ENCODE results near the gene KRT33A.
A peak's percentile ranks its signal among the peaks of the same experiment; 100 is the strongest.
"Not testable (repeated sequence)": the region's sequence is repeated elsewhere in the genome, so short reads cannot be mapped to it uniquely, and the experiment has no call there.

The KRT33A gene

DNA sequence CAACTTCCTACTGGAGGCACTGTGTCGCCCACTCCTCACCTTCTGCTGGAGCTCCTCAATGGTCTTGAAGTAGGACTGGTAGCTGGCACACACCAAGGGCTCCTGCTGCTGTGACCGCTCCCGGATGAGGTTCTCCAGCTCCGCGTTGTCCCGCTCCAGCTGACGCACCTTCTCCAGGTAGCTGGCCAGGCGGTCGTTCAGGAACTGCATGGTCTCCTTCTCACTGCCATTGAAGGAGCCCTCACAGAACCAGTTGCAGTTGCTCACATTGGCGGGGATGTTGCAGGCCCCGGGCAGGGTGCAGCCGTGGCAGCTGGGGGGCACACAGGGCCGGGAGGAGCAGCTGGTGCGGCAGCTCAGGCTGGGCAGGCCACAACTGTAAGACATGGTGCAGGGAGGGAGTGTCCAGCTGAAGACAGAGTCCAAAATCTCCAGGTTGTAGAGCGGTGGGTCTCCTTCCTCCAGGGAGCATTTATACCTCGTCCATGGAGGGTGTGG is at the start of gene KRT33A:
TSS of gene KRT33A (minus strand) at position 448 of the 498 bp plus-strand sequence. CDS start at position 387, 61 bp downstream.
- DNase-seq (ENCODE audit: low read depth in 2 of 2): not testable (repeated sequence)

DNA sequence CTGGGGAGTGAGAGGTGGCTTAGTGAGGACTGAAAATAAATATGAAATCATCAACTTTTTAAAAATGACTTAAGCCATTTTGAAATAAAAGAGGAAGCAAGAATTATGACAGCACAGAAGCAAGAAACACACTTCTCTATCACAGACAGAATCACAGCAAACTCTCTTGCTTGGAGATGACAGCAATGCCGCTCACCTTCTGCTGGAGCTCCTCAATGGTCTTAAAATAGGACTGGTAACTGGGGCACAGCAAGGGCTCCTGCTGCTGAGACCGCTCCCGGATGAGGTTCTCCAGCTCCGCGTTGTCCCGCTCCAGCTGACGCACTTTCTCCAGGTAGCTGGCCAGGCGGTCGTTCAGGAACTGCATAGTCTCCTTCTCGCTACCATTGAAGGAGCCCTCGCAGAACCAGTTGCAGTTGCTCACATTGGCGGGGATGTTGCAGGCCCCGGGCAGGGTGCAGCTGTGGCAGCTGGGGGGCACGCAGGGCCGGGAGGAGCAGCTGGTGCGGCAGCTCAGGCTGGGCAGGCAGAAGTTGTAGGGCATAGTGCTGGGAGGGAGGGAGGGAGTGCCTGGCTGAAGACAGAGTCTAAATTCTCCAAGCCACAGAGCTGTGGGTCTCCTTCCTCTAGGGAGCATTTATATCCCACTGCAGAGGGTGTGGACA is 46.5 kb upstream of the KRT33A start, which contains the start of gene KRT31:
TSS of gene KRT31 (minus strand) at position 613 of the 665 bp plus-strand sequence. CDS start at position 544, 69 bp downstream.
- no peak for DNase-seq (ENCODE audit: low read depth in 2 of 2)

DNA sequence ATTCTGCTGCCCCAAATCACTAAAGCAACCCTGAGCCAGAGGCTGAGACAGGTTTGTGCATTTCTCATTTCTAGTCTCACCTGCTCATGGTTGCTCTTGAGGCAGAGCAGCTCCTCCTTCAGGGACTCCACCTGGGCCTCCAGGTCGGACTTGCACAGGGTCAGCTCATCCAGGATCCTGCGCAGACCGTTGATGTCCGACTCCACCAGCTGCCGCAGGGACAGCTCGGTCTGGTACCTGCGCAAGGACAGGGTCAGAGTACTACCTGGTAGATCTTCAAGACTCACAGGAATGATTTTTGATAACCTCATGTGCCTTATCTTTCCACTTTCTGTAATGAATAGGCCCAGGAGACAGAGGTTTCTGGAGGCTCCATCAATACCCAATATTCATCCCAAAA is 45.7 kb upstream of the KRT33A start:
- DNase-seq (ENCODE audit: low read depth in 2 of 2): no peak

DNA sequence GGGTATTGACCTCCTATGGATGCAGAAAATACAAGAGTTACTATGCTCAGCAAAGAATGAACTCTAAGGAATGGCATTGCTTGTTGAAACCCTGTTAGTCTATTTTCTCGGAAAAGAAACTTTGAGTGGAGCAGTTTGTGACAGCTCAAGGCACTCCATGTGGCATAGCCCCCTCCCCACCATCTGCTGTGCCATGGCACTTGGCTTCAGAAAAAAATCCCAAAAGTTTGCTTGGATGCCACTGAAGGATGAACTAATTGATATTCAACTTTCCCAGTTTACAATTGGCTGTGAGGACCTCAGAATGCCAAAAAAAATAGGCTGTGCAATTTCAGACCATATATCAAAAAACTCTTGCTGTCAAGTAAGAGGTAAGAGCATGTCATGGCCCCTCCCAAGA is 45.0 kb upstream of the KRT33A start:
- no peak for DNase-seq (ENCODE audit: low read depth in 2 of 2)

DNA sequence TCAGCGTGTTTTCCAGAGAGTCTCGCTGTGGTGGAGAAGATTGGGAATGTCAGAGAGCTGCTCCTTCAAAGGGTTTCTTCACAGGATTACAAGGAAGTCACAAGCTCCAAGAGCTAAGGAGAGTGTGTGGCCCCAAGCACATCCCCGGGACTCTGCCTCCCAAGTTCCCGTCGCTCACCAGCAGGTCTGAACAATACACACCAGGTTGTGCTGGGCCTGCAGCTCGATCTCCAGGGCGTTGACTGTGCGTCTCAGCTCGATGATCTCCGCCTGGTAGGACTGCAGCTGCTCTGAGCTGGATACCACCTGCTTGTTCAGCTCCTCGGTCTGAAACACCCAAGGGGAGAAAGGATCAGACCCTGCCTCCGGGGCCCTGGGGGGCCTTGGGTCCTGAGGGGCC is 44.4 kb upstream of the KRT33A start:
- not testable (repeated sequence) for DNase-seq (ENCODE audit: low read depth in 2 of 2)

DNA sequence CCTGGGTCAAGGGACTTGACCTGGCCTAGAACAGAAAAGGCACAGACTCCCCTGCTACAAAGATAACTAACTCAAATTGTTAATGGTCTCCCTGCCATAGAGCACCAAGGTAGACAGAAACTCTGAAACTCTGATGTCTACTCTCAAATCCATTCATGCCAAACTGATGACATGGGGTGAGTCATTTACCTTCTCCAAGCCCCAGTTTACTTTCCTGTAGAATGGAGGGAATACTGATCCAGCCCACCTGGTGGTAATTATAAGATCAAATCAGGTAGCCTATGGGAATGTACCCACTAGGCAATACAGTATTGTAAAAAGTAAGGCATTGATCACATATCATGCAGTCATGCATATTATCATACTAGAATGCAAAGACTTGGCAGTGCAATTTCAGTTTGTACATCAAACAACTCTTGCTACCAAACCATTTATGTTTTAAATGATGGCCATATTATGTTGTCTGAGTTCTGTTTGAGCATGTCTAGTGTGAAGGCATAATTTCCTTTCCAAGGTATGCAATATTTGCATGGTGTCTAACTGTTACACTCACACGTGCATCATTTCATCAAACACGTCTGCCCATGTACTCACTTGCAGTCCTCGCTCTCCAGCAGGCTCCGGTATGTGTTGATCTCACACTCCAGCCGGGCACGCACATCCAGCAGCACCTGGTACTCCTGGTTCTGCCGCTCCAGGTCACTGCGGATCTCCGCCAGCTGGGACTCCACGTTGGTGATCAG is 43.8 kb upstream of the KRT33A start:
- no peak for DNase-seq (ENCODE audit: low read depth in 2 of 2)

DNA sequence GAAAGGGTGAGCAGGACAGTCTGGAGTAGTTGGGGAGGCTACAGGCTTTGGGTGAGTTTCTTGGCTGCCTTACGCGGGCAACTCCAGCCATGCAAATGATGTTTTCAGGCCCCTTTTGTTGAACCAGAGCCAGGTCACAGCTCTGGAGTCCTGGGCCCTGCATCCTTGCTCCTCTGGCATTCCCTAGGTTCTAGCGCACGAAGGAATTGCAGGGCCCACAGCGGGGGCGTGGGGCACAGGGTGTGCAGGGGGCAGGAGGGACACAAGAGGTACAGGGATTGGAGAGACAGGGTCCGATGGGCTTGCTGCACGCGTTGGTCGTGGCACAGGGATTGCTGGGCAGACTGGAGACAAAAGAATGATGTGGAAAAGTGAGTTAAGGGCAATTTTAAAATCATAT is 43.2 kb upstream of the KRT33A start:
- DNase-seq (ENCODE audit: low read depth in 2 of 2): no peak

DNA sequence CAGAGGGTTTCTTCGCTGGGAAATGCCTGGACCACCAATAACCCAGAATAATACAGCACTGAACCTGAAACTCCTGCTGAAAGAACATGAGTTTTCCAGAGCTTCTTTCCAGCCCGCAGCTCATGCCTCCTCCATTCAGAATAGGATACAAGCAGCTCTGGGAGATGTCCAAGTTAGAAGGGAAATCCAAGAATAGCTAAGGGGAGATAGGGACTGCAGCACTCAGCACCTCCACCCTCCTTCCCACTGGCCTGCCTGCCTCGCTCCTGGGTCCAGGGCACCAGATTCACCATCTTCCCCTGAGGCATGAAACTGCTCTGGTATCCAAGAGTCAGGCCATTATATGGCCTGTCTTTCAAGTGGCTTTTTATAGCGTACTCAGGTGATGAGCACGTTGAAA is 42.7 kb upstream of the KRT33A start:
- DNase-seq (ENCODE audit: low read depth in 2 of 2): no peak

DNA sequence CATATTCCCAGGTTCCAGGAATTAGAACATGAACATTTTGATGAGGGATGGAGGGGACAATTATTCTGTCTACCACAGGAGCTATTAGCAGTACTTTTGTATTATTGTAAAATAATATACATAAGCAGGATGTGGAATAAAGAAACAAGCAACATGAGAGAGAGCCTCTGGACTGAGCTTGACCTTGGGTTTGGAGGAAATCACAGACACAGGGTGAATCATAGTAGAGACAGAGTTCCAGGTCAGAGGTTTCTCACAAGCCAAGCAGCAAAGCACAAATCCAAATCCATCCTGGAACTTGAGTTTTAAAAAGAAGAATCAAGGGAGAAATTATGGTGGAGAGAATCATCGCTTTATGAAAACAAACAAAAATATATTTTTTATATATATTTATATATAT is 41.6 kb upstream of the KRT33A start:
- no peak for DNase-seq (ENCODE audit: low read depth in 2 of 2)

DNA sequence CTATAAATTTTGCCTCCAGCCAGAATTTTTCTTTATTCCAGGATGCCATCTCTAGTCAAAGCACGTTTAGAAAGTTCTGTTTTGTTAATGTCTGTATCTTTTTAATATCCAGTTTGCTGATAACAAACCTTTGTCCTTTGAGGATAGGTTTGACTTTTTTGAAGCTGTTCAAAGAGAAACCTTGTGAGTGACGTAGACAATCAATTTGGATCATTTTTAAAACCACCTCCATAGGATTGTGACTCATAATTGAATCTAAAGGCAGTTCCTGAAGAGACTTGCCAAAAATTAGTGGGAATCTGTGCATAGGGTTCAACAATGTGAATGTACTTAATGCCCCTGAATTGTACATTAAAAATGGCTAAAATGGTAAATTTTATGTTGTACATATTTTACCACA is 40.9 kb upstream of the KRT33A start:
- DNase-seq (ENCODE audit: low read depth in 2 of 2): no peak

DNA sequence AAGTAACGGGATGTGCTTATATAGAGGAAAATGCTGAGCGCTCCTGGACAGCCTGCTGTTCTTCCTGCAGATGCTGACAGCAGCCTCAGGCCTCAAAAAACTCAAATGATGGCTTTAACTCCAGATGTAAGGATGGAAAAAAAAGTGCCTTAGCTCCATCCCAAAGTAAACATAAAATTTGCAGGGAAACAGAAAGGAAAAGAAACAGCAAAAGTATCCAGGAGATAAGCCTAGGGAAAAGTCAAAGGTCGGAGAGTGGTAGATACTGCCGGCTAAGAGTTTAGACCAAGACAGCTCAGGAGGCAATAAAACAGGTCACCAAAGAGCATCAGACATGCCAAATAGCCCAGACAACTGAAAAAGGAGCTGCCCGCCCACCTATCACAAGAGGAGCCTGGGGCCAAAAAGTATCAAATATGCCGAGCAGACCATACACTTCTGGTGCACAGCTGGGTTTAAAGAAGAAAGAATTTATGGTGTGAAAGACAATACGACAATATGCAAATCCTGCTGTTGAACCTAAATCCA is 39.8 kb upstream of the KRT33A start:
- no peak for DNase-seq (ENCODE audit: low read depth in 2 of 2)

DNA sequence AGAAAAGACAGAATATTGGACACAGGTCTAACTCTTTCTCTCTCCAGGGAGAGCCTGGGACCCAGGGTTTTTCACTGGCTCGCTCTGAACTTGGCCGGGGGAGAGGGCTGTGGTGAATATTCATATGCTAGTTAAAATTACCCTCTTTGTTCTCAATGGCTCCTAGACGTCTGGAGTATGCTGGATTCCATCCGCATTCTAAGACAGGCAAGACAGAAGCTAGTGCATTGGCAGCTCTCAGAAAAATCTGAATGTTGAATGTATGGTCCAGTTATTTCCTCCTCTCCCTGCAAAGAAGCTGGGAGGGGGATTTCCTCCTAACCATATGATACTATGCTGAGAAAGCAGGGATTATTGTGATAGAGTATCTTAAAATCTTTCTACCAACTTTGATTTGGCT is 37.0 kb upstream of the KRT33A start:
- no peak for DNase-seq (ENCODE audit: low read depth in 2 of 2)

DNA sequence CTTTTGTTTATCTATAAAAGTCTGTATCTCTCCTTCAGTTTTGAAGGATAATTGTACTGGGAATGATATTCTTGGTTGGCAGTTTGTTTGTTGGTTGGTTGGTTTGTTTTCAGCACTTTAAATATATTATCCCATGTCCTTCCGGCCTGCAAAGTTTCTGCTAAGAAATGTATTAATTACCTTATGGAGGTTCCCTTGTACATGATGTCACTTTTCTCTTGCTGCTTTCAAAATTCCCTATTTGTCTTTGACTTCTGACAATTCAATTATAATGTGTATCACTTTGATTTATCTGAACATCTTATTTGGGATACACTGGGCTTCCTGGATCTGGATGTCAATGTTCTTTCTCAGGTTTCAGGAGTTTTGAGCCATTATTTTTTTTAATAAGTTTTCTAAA is 35.6 kb upstream of the KRT33A start:
- DNase-seq (ENCODE audit: low read depth in 2 of 2): no peak

DNA sequence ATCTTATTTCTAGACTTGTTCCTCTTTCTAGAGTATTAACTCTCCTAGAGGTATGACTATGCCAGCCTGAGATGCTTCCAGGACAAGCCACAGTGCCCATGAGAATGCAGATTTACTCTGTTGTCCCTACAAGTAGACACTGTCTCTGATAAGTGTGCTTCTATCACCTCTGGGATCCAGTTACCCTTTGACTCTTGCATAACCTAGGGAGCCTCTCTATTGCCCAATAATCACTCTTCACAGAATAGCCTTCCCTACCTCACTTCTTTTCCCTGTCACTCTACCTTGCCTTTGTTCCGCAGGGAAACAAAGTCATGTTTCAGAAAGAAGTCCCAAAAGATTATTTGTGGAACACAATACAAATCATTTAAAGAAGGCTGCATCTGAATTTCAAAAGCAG is 33.1 kb upstream of the KRT33A start:
- DNase-seq (ENCODE audit: low read depth in 2 of 2): no peak

DNA sequence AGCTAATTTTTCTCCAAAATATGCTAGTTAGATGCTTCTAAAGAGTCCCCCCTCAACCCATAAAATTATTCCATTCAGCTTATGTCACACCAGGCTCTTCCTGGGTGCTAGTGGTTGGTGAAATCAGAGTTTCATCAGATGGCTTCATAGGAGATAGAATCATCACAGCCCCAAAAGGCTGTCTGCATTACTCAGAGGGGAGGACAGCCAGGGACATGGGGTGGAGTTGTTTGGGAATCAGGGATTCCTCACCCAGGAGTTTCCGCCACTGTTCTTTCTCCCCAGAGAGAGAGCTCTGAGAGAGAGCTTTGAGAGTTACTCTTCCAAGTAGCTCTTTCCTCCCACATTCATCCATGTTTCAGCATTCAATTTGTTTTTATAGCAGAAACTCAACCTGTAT is 31.8 kb upstream of the KRT33A start:
- no peak for DNase-seq (ENCODE audit: low read depth in 2 of 2)

DNA sequence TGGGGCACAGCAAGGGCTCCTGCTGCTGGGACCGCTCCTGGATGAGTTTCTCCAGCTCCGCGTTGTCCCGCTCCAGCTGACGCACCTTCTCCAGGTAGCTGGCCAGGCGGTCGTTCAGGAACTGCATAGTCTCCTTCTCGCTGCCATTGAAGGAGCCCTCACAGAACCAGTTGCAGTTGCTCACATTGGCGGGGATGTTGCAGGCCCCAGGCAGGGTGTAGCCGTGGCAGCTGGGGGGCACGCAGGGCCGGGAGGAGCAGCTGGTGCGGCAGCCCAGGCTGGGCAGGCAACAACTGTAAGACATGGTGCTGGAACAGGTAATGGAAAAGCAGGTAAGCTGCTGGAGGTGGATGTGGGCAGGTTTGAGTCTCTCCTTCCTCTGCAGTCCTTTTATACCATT is 31.3 kb upstream of the KRT33A start, which contains the start of gene KRT34:
TSS of gene KRT34 (minus strand) at position 364 of the 400 bp plus-strand sequence. CDS start at position 304, 60 bp downstream.
- DNase-seq (ENCODE audit: low read depth in 2 of 2): not testable (repeated sequence)

DNA sequence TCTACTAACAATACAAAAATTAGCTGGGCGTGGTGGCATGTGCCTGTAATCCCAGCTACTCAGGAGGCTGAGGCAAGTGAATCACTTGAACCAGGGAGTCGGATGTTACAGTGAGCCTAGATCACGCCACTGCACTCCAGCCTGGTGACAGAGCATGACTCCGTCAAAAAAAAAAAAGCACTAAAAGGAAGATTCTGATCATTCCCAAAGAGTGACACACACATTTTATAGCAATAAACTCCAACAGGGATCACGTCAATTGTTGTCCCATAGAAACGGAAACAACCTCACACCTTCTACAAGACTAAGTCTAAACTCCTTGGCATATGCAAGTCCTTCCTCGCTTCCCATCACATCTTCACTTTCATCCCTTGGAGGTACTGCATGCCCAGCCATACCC is 29.5 kb upstream of the KRT33A start:
- DNase-seq (ENCODE audit: low read depth in 2 of 2): peak in 1 of 2 experiments; percentile 53

DNA sequence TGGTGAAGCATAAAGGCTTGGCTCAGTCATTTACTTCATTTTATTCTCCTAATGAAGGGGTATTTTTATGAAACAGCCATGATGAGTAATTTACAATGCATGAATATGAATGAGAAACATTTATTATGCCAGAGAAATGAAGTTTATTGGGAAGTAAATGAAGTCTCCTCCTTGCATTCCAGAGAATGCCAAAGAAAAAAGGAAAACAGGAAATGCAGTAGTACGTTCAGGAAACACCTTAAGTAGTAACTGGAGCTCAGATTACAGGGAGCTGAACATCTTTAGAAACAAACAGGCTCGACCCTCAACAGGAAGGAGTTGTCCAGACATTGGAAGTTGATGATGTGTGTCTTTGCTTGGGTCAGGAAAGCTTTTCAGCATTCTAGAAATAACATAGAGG is 26.9 kb upstream of the KRT33A start:
- DNase-seq (ENCODE audit: low read depth in 2 of 2): no peak

DNA sequence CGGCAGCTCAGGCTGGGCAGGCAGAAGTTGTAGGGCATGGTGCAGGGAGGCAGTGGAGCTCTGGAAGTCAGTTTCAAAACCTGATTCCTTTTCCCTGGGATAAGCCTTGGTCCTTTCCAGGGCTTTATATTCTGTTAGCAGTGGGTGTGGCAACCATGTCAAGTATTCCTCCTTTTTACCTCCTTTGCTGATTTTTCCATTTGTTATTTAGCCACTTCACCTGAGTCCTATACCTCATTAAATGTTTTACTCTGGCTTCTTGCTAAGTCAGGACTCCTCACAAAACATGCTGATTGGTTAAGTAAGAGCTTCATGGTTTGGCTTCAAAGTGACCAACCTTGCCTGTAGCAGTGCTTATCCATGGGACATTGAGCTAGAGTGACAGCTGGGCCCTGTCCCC is 19.1 kb upstream of the KRT33A start, which contains the start of gene KRT33B:
TSS of gene KRT33B (minus strand) at position 101 of the 400 bp plus-strand sequence. CDS start at position 38, 63 bp downstream.
- DNase-seq (ENCODE audit: low read depth in 2 of 2): no peak

DNA sequence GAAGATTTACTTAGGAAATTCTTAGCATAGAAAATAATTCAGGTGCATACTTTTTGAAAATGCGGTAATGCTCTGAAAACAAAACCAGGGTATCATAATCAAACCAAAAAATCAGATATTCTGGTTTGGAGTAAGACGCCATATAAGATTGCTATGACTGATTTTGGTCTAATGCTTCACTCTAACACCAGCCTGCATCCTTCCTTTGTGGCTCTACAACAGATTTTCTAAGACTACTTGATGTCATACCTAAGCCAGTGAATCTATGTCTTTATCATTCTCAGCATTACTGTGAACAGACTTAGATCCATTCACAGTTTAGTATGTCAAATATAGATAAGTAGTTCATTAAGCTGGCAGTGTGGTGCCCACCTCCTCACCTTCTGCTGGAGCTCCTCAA is 18.4 kb upstream of the KRT33A start:
- no peak for DNase-seq (ENCODE audit: low read depth in 2 of 2)

DNA sequence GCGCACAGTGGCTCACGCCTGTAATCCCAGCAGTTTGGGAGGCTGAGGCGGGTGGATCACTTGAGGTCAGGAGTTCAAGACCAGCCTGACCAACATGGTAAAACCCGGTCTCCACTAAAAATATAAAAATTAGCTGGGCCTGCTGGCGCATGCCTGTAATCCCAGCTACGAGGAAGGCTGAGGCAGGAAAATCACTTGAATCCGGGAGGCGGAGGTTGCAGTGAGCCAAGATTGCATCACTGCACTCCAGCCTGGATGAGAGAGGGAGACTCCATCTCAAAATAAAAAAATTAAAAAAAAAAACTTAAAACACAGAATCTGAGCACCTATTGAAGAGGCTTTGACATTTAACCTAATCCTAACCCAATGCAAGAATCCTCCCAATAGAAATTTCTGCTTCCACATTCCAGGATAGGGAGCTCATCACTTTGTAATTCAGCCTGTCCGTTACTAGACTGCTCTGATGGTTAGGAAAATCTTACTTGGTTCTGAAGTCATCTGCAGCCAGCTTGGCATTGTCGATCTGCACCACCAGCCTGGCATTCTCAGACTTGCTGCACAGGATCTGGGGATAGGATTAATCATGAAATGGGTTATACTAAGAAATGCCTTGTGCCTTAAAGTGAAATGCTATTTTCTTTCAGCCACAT is 16.9 kb upstream of the KRT33A start:
- peak; percentile 20 to 29 for DNase-seq (ENCODE audit: low read depth in 2 of 2)

DNA sequence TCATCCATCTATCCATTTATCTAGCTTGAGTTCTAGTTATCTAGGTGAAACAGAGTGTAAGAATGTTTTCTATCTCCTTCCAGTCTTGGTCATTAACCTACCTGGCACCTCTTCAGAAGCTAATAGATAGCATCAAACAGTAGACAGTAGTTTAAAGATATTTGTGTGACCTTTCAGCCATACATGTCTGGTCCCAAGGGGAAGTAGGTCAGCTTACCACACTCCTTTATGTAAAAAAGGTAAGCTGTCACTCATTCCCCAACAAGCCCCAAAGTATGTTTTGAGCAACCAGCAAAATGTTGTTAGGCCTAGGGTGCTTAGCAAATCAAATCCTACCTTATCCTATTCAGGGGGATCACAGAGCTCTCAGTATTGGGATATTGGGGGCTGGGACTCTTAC is 15.4 kb upstream of the KRT33A start:
- DNase-seq (ENCODE audit: low read depth in 2 of 2): no peak
